ENCODE results near the gene SIRT3. TPM values are rescaled to one million over a fixed set of nuclear protein-coding genes. Genes with fewer than 3 reads are reported as not detected.
"Not testable (repeated sequence)": the region's sequence is repeated elsewhere in the genome, so short reads cannot be mapped to it uniquely, and the experiment has no call there.

Gene SIRT3
- total RNA-seq, 2 donors from 2014 or later: 16.1 to 22.0 TPM

DNA sequence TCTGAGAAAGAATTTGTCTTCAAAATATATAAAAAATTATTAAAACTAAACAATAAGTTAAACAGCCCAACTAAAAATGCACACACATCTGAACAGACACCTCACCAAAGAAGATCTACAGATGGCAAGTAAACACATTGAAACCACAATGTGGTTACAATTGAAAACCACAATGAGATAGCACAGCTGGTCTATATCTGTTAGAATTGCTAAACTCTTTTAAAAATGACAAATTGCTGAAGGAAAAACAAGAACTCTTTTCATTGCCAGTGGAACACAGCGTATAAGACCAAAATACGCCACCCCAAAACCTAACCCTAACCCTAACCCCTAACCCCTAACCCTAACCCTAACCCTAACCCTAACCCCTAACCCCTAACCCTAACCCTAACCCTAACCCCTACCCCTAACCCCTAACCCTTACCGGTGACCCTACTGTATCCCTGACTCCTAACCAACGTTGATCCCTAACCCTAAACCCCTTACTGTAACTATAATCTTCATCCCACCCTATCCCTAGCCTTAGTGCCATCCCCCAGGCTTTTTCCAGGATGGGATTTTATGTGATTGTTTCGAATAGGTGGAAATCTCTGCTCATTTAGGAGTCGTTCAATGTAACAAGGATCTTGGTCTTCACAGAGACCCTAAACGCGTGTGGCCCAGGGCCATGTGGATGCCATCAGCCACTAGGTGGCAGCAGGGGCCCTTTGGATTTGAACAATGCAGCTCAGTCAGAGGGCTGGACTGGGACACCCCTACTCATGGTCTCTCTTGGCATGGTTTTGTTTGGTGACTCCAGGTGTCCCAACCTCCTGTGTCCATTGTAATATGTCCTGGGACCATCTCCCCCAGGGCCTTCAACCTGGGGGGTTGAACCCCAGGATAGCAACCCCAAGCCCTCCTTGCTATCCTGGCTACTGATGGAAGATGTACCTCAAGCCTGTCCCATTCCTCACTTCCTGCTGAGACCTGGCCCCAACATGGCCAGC is 44.4 kb downstream of the SIRT3 start:
- H3K4me3 ChIP-seq; H3K4me1 ChIP-seq (ENCODE audit: control insufficient read depth in 1 of 2, low read depth in 2 of 2); DNase-seq (ENCODE audit: low spot score); H3K27me3 ChIP-seq (replicated peaks; ENCODE audit: insufficient read depth); H3K27ac ChIP-seq; H3K9me3 ChIP-seq; H3K36me3 ChIP-seq; ATAC-seq (ENCODE audit: insufficient number of reproducible peaks, low FRiP score, low read depth): not testable (repeated sequence)
- TF ChIP-seq, protein P1, sequence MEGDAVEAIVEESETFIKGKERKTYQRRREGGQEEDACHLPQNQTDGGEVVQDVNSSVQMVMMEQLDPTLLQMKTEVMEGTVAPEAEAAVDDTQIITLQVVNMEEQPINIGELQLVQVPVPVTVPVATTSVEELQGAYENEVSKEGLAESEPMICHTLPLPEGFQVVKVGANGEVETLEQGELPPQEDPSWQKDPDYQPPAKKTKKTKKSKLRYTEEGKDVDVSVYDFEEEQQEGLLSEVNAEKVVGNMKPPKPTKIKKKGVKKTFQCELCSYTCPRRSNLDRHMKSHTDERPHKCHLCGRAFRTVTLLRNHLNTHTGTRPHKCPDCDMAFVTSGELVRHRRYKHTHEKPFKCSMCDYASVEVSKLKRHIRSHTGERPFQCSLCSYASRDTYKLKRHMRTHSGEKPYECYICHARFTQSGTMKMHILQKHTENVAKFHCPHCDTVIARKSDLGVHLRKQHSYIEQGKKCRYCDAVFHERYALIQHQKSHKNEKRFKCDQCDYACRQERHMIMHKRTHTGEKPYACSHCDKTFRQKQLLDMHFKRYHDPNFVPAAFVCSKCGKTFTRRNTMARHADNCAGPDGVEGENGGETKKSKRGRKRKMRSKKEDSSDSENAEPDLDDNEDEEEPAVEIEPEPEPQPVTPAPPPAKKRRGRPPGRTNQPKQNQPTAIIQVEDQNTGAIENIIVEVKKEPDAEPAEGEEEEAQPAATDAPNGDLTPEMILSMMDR (IDR thresholded peaks at IDR 0.05): peak; percentile 13

DNA sequence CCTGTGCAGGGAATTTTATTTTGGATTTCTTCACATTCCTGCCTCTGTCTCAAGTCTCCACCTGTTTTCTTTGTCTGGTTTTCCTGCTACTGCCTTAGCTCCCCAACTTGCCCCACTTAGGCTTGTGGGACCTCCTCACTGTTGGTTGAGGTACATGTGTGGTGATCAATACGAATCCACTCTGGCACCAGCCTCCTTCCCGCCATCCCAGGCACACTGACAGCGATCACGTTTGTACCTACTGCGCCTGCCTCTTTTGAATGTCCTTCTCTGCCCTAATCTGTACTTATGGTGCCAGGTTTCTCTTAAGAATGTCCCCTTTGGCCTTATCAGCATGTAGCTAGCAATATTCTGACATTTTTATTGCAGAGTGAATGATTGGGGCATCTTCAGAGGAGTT is 45.6 kb downstream of the SIRT3 start:
- H3K36me3 ChIP-seq; H3K27me3 ChIP-seq (replicated peaks; ENCODE audit: insufficient read depth); H3K4me1 ChIP-seq (ENCODE audit: control insufficient read depth in 1 of 2, low read depth in 2 of 2); DNase-seq (ENCODE audit: low spot score); H3K9me3 ChIP-seq; H3K27ac ChIP-seq; H3K4me3 ChIP-seq; ATAC-seq (ENCODE audit: insufficient number of reproducible peaks, low FRiP score, low read depth): not testable (repeated sequence)

DNA sequence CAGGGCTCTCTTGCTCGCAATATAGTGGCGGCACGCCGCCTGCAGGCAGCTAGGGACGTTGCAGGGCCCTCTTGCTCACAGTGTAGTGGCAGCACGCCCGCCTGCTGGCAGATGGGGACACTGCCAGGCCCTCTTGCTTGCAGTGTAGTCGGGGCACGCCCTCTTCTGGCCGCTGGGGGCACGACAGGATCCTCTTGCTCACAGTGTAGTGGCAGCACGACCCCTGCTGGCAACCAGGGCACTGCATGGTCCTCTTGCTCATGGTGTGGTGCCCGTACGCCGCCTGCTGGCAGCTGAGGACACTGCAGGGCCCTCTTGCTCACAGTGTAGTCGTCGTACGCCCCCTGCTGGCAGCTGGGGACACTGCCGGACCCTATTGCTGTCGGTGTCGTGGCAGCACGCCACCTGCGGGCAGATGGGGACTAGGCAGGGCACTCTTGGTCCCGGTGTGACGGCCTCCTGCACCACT is 46.3 kb downstream of the SIRT3 start:
- not testable (repeated sequence) for H3K27ac ChIP-seq; H3K36me3 ChIP-seq; H3K27me3 ChIP-seq (replicated peaks; ENCODE audit: insufficient read depth); H3K4me1 ChIP-seq (ENCODE audit: control insufficient read depth in 1 of 2, low read depth in 2 of 2); DNase-seq (ENCODE audit: low spot score); H3K9me3 ChIP-seq; H3K4me3 ChIP-seq
- peak; percentile 36 for ATAC-seq (ENCODE audit: insufficient number of reproducible peaks, low FRiP score, low read depth)
- TF ChIP-seq, protein P1 (IDR thresholded peaks at IDR 0.05): peak; percentile 19

DNA sequence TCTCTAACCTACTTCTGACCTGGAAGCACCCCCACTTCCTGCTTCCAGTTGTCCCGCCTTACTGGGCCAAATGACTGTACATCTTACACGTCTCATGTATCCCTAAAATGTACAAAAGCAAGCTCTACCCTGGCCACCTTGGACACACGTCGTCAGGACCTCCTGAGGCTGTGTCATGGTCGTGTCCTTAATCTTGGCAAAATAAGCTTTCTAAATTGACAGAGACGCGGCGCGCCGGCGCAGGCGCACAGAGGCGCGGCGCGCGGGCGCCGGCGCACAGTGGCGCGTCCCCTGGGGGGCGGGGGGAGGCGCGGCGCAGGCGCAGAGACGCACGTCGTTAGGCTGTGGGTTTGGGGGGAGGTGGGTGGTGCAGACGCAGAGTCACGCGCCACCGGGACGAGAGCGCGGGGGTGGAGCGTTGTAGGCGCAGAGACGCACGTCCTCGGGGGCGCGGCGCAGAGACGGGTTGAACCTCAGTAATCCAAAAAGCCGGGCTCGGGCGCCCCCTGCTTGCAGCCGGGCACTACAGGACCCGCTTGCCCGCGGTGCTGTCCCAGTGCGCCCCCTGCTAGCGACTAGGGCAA is 46.9 kb downstream of the SIRT3 start:
- not testable (repeated sequence) for H3K36me3 ChIP-seq; H3K27me3 ChIP-seq (replicated peaks; ENCODE audit: insufficient read depth); H3K27ac ChIP-seq; H3K9me3 ChIP-seq; H3K4me1 ChIP-seq (ENCODE audit: control insufficient read depth in 1 of 2, low read depth in 2 of 2); DNase-seq (ENCODE audit: low spot score); H3K4me3 ChIP-seq
- peak; percentile 28 for ATAC-seq (ENCODE audit: insufficient number of reproducible peaks, low FRiP score, low read depth)

DNA sequence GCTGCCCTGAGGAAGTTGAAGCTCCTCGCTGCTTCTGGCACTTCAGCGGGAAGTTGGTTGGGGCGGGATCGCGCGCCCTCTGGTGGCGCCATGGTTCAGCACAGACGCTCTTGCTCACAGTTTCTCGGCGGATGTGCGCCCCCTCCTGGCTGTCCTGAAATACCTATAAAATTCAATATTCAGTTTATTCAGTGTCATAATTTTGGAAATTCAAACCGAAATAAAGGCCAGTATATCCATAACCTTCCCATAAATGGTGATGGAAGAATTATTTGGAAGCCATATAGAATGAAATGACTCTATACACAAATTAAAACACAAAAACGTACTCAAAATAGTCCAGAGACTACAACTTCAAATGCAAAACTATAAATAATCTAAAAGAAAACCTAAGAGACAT is 55.9 kb downstream of the SIRT3 start:
- TF ChIP-seq, protein P1 (IDR thresholded peaks at IDR 0.05): peak; percentile 23
- not testable (repeated sequence) for H3K4me1 ChIP-seq (ENCODE audit: control insufficient read depth in 1 of 2, low read depth in 2 of 2); H3K36me3 ChIP-seq; H3K9me3 ChIP-seq; ATAC-seq (ENCODE audit: insufficient number of reproducible peaks, low FRiP score, low read depth); H3K27ac ChIP-seq; H3K4me3 ChIP-seq; H3K27me3 ChIP-seq (replicated peaks; ENCODE audit: insufficient read depth); DNase-seq (ENCODE audit: low spot score)

Other genes with a start within 250 kb of the SIRT3 start
- not detected for gene SCGB1C1, start 43.3 kb downstream of the SIRT3 start, total RNA-seq
- 10 to 100 TPM; 38.7 to 42.7 TPM for gene BET1L, start 28.9 kb downstream of the SIRT3 start, total RNA-seq
- gene RIC8A, start 28.6 kb downstream of the SIRT3 start, total RNA-seq: 100 to 1,000 TPM in 1 of 2 donors, 10 to 100 TPM in 1; 79.4 to 102 TPM
- gene PSMD13, start 634 bp upstream of the SIRT3 start, total RNA-seq: 10 to 100 TPM; 79.6 to 90.8 TPM
- 1 to 10 TPM; 5.6 to 6.6 TPM for gene NLRP6, start 42.1 kb upstream of the SIRT3 start, total RNA-seq
- 10 to 100 TPM; 54.2 to 68.8 TPM for gene PGGHG, start 52.8 kb upstream of the SIRT3 start, total RNA-seq
- gene IFITM5, start 63.2 kb upstream of the SIRT3 start, total RNA-seq: not detected
- 100 to 1,000 TPM; 275 to 477 TPM for gene IFITM2, start 71.5 kb upstream of the SIRT3 start, total RNA-seq
- 100 to 1,000 TPM; 182 to 220 TPM for gene IFITM1, start 77.7 kb upstream of the SIRT3 start, total RNA-seq
- 100 to 1,000 TPM; 275 to 514 TPM for gene IFITM3, start 84.5 kb upstream of the SIRT3 start, total RNA-seq
- gene B4GALNT4, start 133.2 kb upstream of the SIRT3 start, total RNA-seq: 1 to 10 TPM in 1 of 2 donors, under 1 TPM in 1; 0.78 to 3.7 TPM
- gene PKP3, start 157.9 kb upstream of the SIRT3 start, total RNA-seq: 1 to 10 TPM; 2.0 to 5.9 TPM
- gene SIGIRR, start 178.7 kb upstream of the SIRT3 start, total RNA-seq: 10 to 100 TPM; 24.9 to 36.8 TPM
- gene ANO9, start 205.7 kb upstream of the SIRT3 start, total RNA-seq: 1 to 10 TPM in 1 of 2 donors, under 1 TPM in 1; 0.68 to 2.7 TPM
- gene PTDSS2, start 213.9 kb upstream of the SIRT3 start, total RNA-seq: 10 to 100 TPM; 34.0 to 34.7 TPM

Data from thoracic aorta (tissue), 2 donors.